Right cardiac atrium (tissue), 5 donors: Measurements from ENCODE around the gene RNF182. TPM values are rescaled to one million over a fixed set of nuclear protein-coding genes. Genes with fewer than 3 reads are reported as not detected.

Experiments
- ATAC-seq, 2 donors: fragments of 200-7000 bp; cut with Tn5 transposase; one replicate each; pipeline versions ENCODE4 v1.8.0 to v1.9.1; 2020; ENCODE audit warnings: moderate library complexity in 2 of 2, mild to moderate bottlenecking in 1 of 2
- DNase-seq, 3 donors: peaks; one replicate each; pipeline ENCODE4 v3.0.0-alpha.2; 2020
- H3K27ac ChIP-seq: one replicate; pipeline ENCODE4 v1.5.1; 2013; ENCODE audit warnings: mild to moderate bottlenecking, low read length, control low read depth, moderate library complexity
- H3K27me3 ChIP-seq: one replicate; pipeline ENCODE4 v1.6.1; 2013; ENCODE audit not compliant: control insufficient read depth, insufficient read depth
- H3K4me1 ChIP-seq: one replicate; pipeline ENCODE4 v1.6.1; 2013; ENCODE audit warnings: low read length; ENCODE audit not compliant: control insufficient read depth, insufficient read depth
- H3K4me3 ChIP-seq: one replicate; pipeline ENCODE4 v1.5.1; 2013; ENCODE audit warnings: low read length, control low read depth
- H3K9me3 ChIP-seq: one replicate; pipeline ENCODE4 v1.6.1; 2013; ENCODE audit warnings: low read length; ENCODE audit not compliant: control insufficient read depth
- WGBS: extraction: QIAGEN DNeasy Blood & Tissue Kit; methylation state at CpG from one replicate; pipeline ENCODE4 v1.1.7; 2013; 5-methylcytosine and 5-hydroxymethylcytosine counted together
- intact Hi-C, 4 donors: fragments of 100-400 bp; cut with DNase I; formaldehyde crosslinking; loops; one replicate each; pipeline versions ENCODE4 v1.11.0 to v1.14.0; 2022 to 2023
- polyA plus RNA-seq: library from polyadenylated mRNA; stranded (reverse); fragments of 200-250 nt; gene quantifications from one replicate; pipeline ENCODE4 v1.2.3, GENCODE V29; 2013
- total RNA-seq, 4 donors: library from RNA; stranded (reverse); fragmentation: NEBNext Ultra II Directional; extraction: Animal tissue kit (Norgen Biotek cat#: 25700); gene quantifications; one replicate each; pipeline ENCODE4 v1.2.1, GENCODE V29; 2021
- donor health status: healthy with polysubstance abuse.
- donor health status: DM: no; HTN: yes; CAD: no.
- donor health status: DM: no; HTN: no; CAD: no.
- donor health status: DM: no; HTN: yes; CAD: no; lungs with severe emphysema.
- donor health status: DM: yes; HTN: yes; CAD: no.

Gene RNF182
- total and polyA plus RNA-seq, 5 donors: 0.44 to 1.2 (median 0.52) TPM; not detected in 1

DNA sequence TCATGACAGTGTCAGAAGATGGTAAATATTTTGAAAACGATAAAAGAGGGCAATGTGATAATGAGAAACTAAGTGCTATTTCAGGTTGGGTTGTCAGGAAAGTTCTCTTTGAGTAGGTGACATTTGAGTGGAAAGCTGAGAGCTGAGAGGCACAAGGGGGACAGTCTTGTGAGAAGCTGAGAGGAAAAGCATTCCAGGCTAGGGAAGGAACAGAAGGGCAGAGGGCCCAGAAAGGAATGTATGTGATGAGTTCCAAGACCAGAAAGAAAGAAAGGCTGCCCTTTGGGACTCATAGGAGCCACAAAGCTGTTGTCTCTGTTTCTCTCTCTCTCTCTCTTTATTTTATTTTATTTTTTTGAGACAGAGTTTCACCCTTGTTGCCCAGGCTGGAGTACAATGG, 7.6 kb upstream of the RNF182 start:
- WGBS: 47% methylated on average over 1 of the region's 1 CpG
- Histone ChIP-seq H3K27ac (no peak overlapping the region), H3K27me3 (no peaks in the 10 kb centered on the region), H3K9me3 (no peaks in the 10 kb centered on the region), H3K4me3 (no peak overlapping the region), H3K4me1 (no peaks in the 10 kb centered on the region)
- no peak for DNase-seq
- intact Hi-C loops: loop anchor here in 1 of 4 donors (5.0 to 10.0 kb wide), 3 partner anchors 128 to 228 kb away; no protein-coding TSS in a partner anchor
- ATAC-seq: no peak

DNA sequence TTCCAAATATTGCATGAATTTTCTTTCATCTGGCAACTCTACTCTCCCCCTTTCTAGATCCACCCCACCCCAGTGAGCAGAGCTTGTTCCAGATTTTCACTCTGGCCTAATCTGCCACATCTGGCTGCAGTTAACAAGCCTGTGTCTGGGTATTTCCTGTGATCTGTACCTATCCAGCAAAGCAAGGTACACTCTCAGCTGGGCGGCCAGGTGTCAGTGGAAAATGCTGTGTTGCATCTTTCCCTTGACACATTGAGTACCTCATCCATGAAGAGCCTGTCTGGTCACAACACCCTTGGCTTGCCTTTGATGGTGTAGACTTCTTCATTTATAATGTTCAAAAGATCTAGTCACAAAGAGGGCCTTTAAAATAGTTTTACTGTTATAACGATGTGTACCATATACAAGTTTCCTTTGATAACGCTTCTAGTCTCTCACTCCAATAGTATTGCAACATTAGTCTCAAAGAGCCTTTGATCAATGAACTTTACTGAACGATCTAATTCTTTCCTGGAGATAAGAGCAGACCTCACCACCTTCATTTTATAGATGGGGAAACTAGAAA, 6.0 kb upstream of the RNF182 start:
- Histone ChIP-seq H3K27me3 (no peaks in the 10 kb centered on the region), H3K4me1 (no peaks in the 10 kb centered on the region), H3K9me3 (no peaks in the 10 kb centered on the region), H3K27ac (no peak overlapping the region), H3K4me3 (no peak overlapping the region)
- WGBS: 83% methylated on average over 4 of the region's 4 CpGs
- DNase-seq (no peak), ATAC-seq (no peak)
- intact Hi-C loops: loop anchor here in 1 of 4 donors (5.0 to 10.0 kb wide), 3 partner anchors 126 to 226 kb away; no protein-coding TSS in a partner anchor

DNA sequence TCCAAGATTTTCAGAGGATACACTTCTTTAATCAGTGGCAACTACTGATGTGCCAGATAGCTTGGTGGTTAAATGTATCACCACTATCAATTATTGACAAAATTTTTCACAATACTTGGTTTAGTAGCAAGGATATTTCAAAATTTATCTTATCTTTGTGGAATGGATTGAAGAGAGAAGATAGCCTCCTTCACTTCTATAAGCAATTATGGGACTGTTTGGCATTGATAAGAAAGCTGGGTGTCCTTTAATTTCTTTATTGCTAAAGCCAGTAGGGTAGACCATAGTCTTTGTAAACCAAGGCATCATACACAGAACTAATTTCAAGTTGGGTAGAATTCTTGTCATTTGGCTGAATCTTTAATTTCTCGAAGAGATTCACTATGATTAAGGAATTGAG, 4.9 kb upstream of the RNF182 start:
- Histone ChIP-seq H3K4me1 (no peaks in the 10 kb centered on the region), H3K27ac (no peak overlapping the region), H3K4me3 (no peak overlapping the region), H3K27me3 (no peaks in the 10 kb centered on the region), H3K9me3 (no peaks in the 10 kb centered on the region)
- DNase-seq (no peak), ATAC-seq (no peak)
- WGBS: 93% methylated on average over 1 of the region's 1 CpG
- intact Hi-C loops: loop anchor here in 1 of 4 donors (5.0 to 10.0 kb wide), 3 partner anchors 125 to 225 kb away; no protein-coding TSS in a partner anchor

DNA sequence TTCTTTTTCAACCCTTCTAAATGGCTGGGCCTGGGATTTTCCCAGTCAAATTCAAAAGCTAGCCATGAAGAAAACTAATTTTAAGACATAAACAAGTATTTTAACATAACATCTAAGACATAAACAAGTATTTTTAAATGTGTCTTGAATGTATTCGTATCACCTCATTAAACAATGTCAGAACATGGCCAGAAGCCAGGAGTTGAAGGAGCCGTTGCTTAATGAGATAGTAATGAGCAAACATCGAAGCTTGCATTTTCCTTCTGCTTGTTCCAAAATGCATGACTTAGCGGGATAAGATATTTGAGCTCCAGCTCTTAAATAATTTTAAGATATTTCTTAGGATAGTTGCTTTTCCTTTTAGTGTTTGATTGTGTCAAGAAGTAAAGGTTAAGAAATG, 4.2 kb upstream of the RNF182 start:
- no peak for ATAC-seq
- intact Hi-C loops: no loop called here
- H3K4me1 ChIP-seq: no peaks in the 10 kb centered on the region
- no peaks in the 10 kb centered on the region for H3K27me3 ChIP-seq
- H3K27ac ChIP-seq: no peak overlapping the region
- no peak for DNase-seq
- WGBS: 46% methylated on average over 4 of the region's 4 CpGs
- H3K9me3 ChIP-seq: no peaks in the 10 kb centered on the region
- no peak overlapping the region for H3K4me3 ChIP-seq

DNA sequence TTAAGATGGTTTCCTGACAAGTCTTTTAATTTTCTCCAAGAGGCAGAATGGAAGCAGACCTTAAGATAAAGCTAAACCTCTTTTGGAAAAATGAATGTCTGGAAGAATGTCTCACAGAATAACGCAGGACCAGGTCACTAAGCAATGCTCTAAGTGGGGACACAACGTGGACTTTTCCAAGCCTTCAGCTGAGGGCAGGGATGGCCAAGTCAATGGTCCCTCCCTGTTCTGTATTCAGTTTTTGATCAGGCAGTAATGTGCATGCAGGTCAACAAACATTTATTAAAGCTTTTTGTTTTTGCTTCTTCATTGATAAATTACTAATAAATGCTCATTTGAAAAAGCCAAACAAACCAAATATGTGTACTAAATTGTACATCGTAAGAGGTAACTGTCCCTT, 2.0 kb upstream of the RNF182 start:
- Histone ChIP-seq H3K4me1 (no peaks in the 10 kb centered on the region), H3K4me3 (no peak overlapping the region), H3K27ac (no peak overlapping the region), H3K9me3 (no peaks in the 10 kb centered on the region), H3K27me3 (no peaks in the 10 kb centered on the region)
- 86% methylated on average over 3 of the region's 3 CpGs for WGBS
- ATAC-seq: no peak
- intact Hi-C loops: no loop called here
- DNase-seq: no peak

DNA sequence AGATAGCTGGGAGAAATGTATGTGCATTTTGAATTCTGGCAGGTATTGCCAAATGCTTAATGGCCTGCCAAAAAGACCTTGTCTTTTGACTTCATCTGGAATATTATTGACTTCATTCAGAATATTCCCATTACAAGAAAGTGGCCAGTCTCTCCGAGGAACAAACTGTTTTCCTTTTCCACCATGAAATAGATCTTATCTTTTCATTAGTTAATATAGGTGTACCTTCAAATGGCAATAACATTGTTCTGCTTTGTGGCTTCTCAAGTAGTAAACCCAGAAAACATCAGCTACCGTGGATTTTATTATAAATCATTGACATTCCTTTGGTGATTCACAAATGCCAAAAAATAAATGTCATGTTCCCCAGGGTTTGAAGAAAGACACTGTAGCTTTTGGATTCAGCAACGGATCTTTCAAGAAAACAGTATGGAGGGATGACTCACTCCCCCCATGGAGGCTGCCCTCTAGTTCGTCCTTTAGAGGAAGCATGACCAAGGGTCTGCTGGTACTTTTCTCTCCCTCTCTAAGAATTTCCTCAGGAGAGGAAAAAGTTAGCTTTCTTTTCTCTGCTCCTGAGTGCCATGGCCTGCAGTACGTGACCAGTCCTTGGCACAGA, 1.1 kb upstream of the RNF182 start:
- DNase-seq: no peak
- Histone ChIP-seq H3K9me3 (no peaks in the 10 kb centered on the region), H3K4me1 (no peaks in the 10 kb centered on the region), H3K27me3 (no peaks in the 10 kb centered on the region), H3K27ac (no peak overlapping the region), H3K4me3 (no peak overlapping the region)
- ATAC-seq: peak in 1 of 2 donors; percentile 57
- intact Hi-C loops: no loop called here
- 41% methylated on average over 5 of the region's 5 CpGs for WGBS

DNA sequence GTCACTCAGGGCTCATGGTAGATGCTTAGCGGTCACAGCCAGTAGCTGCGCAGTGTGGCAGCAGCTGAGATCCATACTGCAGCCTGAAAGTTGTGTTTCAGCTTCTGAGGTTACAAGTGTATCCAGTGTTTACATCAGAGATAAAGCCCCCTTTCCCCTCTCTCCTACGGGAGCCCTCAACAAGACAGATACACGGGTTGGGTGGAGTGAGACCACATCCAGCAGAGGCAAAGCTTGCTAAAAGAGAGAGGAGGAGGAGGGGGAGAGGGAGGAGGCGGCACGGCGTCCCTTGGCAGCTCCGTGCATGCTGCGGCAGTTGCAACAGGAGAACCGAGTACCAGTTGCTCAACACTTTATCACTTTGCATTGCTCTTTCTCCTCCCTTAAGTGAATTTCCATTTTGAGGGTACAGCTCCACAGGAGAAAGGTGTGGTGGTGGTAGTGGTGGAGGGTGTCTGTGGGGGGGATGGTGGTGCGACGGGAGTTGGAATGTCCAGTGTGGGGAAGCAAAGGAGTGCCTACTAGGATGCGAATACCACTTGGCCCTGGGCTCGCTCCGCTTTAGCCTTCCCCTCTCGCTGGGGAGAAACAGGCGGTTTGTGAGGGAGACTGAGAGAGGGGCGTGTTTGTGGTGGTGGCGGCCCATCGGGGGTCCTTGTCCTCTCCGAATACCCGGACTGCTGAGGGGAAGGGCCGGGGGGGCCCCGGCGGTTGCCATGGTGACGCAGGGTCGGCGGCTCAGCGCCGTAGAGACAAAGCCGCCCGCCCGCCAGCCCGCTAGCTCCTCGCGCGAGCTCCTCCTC, 405 bp upstream of the RNF182 start:
- ATAC-seq: peak; percentile 78 to 85
- WGBS: 5% methylated on average over 37 of the region's 37 CpGs
- DNase-seq: peak; percentile 53 to 80 (median 71)
- intact Hi-C loops: no loop called here
- Histone ChIP-seq H3K27me3 (no peaks in the 10 kb centered on the region), H3K27ac (no peak overlapping the region), H3K4me3 (peak overlapping the region; percentile 36), H3K9me3 (no peaks in the 10 kb centered on the region), H3K4me1 (no peaks in the 10 kb centered on the region)

DNA sequence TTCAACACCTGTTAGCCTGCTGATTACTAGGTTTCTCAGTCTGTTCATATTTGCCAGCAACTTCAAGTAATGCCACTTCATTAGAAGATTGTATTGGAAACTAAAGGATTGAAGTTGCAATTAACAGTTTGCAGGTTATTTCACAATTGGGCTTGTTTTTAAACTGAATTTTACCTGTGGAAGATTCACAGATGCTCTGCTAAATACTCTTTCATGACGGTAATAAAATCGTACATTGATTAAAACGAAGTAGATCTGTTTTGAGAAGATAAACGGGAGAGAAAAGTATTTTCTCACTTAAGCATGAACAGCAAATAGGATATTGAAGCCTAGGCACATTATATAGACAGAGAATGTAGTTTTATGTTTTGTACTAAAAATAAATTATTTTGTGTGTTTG, 1.6 kb downstream of the RNF182 start:
- H3K27me3 ChIP-seq: no peaks in the 10 kb centered on the region
- DNase-seq: no peak

DNA sequence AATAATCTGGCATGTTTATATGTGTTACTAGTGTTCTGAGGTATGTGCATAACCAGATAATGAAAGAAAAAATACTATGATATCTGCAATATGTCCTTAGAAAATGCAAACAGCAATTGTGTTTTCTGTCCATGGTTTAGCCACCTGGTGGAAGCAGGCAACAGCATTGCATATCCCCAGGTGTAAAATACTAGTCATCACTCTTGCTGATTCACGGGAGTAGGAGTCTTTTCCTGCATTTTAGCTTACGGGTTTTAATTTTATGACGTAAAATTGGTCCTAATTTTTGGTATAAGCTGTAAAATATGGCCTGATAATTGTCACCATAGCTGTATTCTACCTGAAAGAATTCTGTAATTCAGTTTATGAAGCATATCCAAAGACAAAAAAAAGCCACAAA, 2.5 kb downstream of the RNF182 start:
- H3K4me3 ChIP-seq: no peak overlapping the region
- ATAC-seq (no peak), DNase-seq (no peak)
- H3K9me3 ChIP-seq: no peaks in the 10 kb centered on the region
- intact Hi-C loops: no loop called here
- H3K4me1 ChIP-seq: no peaks in the 10 kb centered on the region
- H3K27me3 ChIP-seq: no peaks in the 10 kb centered on the region
- 89% methylated on average over 3 of the region's 3 CpGs for WGBS
- no peak overlapping the region for H3K27ac ChIP-seq

More for the DNA sequence above, 1.6 kb downstream of the RNF182 start:
- WGBS: 84% methylated on average over 4 of the region's 4 CpGs
- Histone ChIP-seq H3K9me3 (no peaks in the 10 kb centered on the region), H3K4me1 (no peaks in the 10 kb centered on the region), H3K4me3 (no peak overlapping the region), H3K27ac (no peak overlapping the region)
- no peak for ATAC-seq
- intact Hi-C loops: no loop called here

DNA sequence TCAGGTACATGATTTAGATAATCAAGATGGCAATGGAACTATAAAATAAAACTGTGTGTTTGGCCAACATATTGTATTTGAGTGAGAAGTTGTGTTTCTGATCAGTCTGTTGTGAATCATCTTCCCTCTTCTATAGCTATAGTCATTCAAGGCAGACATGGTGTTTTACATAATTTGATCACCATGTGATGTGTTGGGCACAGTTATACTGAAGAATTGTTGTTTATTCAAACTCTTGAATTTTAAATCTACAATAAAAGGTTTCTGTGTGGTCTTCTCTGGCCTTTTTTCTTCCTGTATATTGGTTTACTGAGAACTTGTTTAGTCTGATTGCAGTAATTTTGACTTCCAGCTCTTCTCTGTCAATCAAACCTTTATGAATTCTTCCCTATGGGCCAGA, 4.4 kb downstream of the RNF182 start:
- no peak for DNase-seq
- no peak overlapping the region for H3K27ac ChIP-seq
- intact Hi-C loops: no loop called here
- no peak overlapping the region for H3K4me3 ChIP-seq
- ATAC-seq: no peak
- no peaks in the 10 kb centered on the region for H3K4me1 ChIP-seq
- H3K9me3 ChIP-seq: no peaks in the 10 kb centered on the region
- no peaks in the 10 kb centered on the region for H3K27me3 ChIP-seq

DNA sequence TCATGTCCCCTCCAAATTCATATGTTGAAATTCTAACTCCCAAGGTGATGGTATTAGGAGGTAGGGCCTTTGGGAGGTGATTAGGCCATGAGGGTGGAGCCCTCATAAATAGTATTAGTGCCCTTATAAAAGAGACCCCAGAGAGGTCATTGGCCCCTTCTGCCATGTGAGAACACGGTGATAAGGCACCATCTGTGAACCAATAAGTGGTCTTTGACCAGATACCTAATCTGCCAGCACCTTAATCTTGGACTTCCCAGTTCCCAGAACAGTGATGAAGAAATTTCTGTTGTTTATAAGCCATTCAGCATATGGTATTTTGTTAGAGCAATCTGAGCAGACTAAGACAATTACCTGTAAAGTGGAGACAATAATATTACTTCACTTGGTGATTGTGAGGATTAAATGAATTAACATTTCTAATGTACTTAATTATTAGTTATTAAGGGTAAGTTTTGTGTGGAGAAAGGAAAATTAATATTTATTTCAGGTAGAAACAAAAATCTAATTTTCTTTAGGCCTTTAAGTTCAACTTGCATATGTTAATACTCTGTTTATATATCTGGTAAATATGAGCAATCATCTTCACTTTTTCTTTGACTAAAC, 7.1 kb downstream of the RNF182 start:
- ATAC-seq (no peak), DNase-seq (no peak)
- no peaks in the 10 kb centered on the region for H3K9me3 ChIP-seq
- H3K27me3 ChIP-seq: no peaks in the 10 kb centered on the region
- no peaks in the 10 kb centered on the region for H3K4me1 ChIP-seq
- no peak overlapping the region for H3K4me3 ChIP-seq
- intact Hi-C loops: no loop called here
- WGBS: 87% methylated on average over 1 of the region's 1 CpG
- H3K27ac ChIP-seq: no peak overlapping the region
